Endothelial cell of umbilical vein (primary cell): ENCODE data around the gene DPYSL4. TPM values are rescaled to one million over a fixed set of nuclear protein-coding genes. Genes with fewer than 3 reads are reported as not detected.

Experiments
- BruUV-seq: library from RNA; stranded (reverse); fragments of 400-500 nt; replicated peaks from 2 replicates; lab custom pipeline; 2021; lab: Mats Ljungman, UMichigan
- CTCF ChIA-PET: fragments of 300-600, 350-600 bp; sonication (Branson Sonifier 250); formaldehyde crosslinking; loops from one replicate; lab custom pipeline; 2021; ENCODE audit warnings: antibody characterized with exemption, inconsistent platforms; lab: Charles Lee
- POLR2A ChIA-PET: fragments of 300-600, 350-600 bp; sonication (Branson Sonifier 250); formaldehyde crosslinking; loops from one replicate; lab custom pipeline; 2021; ENCODE audit warnings: antibody characterized with exemption, inconsistent platforms; lab: Charles Lee
- DNase-seq: peaks from one replicate; pipeline ENCODE4 v3.0.0-alpha.2; 2011; ENCODE audit warnings: low read depth, low spot score
- FAIRE-seq: peaks from 2 replicates; lab custom pipeline; 2011; peaks lifted over from hg19 to GRCh38; lab: Jason Lieb, UNC
- H2AFZ ChIP-seq: 2 replicates; pipeline ENCODE4 v1.6.0; 2012; ENCODE audit warnings: low read depth, low read length, control low read depth, inconsistent platforms
- H3K27ac ChIP-seq: 2 replicates; pipeline ENCODE4 v1.5.1; 2011; ENCODE audit warnings: low read depth, mild to moderate bottlenecking, control low read depth, low read length, moderate library complexity; ENCODE audit not compliant: insufficient read depth
- H3K27me3 ChIP-seq, 2 experiments: 2 replicates each; pipeline versions ENCODE4 v1.6.0 to v1.6.1; 2011; ENCODE audit warnings: low read length in 2 of 2, mixed read lengths in 1 of 2; ENCODE audit not compliant: control insufficient read depth in 2 of 2, insufficient read depth in 2 of 2
- H3K36me3 ChIP-seq, 2 experiments: 2 replicates in 1 of 2; 3 replicates in 1 of 2; pipeline ENCODE4 v1.5.1; 2011; ENCODE audit warnings: low read length in 2 of 2, mild to moderate bottlenecking in 1 of 2, moderate library complexity in 1 of 2; ENCODE audit not compliant: control insufficient read depth in 2 of 2, insufficient read depth in 2 of 2; ENCODE audit errors: extremely low read depth in 1 of 2
- H3K4me1 ChIP-seq: 3 replicates; pipeline ENCODE4 v1.5.1; 2011; ENCODE audit warnings: mild to moderate bottlenecking, low read length; ENCODE audit not compliant: control insufficient read depth, insufficient read depth; ENCODE audit errors: extremely low read depth
- H3K4me2 ChIP-seq: 2 replicates; pipeline ENCODE4 v1.6.1; 2011; ENCODE audit warnings: low read length, control low read depth, mixed read lengths; ENCODE audit not compliant: insufficient read depth
- H3K4me3 ChIP-seq, 3 experiments: fragments of 200-600 bp in 1 of 3; sonication (generic), shearing (Covaris generic) in 1 of 3; replicated peaks in 1 of 3; 2 replicates each; pipeline ENCODE4 v1.5.1; 2011 to 2016; ENCODE audit warnings: control low read depth in 3 of 3, low read length in 3 of 3, mild to moderate bottlenecking in 2 of 3, inconsistent platforms in 1 of 3, low read depth in 1 of 3, moderate library complexity in 1 of 3; ENCODE audit not compliant: insufficient read depth in 1 of 3
- H3K79me2 ChIP-seq: 2 replicates; pipeline ENCODE4 v1.6.0; 2012; ENCODE audit warnings: low read length, inconsistent platforms; ENCODE audit not compliant: control insufficient read depth, insufficient read depth
- H3K9ac ChIP-seq: replicated peaks from 2 replicates; pipeline ENCODE3; 2011; ENCODE audit warnings: low read length, control low read depth; ENCODE audit not compliant: insufficient read depth; ENCODE audit errors: extremely low read depth
- H3K9me1 ChIP-seq: replicated peaks from 3 replicates; pipeline ENCODE4 v1.6.0; 2011; ENCODE audit warnings: mild to moderate bottlenecking, low read length; ENCODE audit not compliant: control insufficient read depth, insufficient read depth; ENCODE audit errors: extremely low read depth
- H3K9me3 ChIP-seq: replicated peaks from 2 replicates; pipeline ENCODE4 v1.5.1; 2012; ENCODE audit warnings: low read length, inconsistent platforms; ENCODE audit not compliant: control insufficient read depth, insufficient read depth
- H4K20me1 ChIP-seq: replicated peaks from 2 replicates; pipeline ENCODE3; 2011; ENCODE audit warnings: mild to moderate bottlenecking, low read length; ENCODE audit not compliant: control insufficient read depth, insufficient read depth; ENCODE audit errors: extremely low read depth
- CTCF ChIP-seq, 2 donors: IDR thresholded peaks; 1 replicate in 1 of 2; 2 replicates in 1 of 2; pipeline ENCODE4 v1.5.1; 2011; ENCODE audit warnings: low read length in 2 of 2, mild to moderate bottlenecking in 2 of 2, moderate library complexity in 2 of 2, control low read depth in 1 of 2, inconsistent platforms in 1 of 2, low read depth in 1 of 2; ENCODE audit not compliant: insufficient read depth in 1 of 2; ENCODE audit errors: extremely low read depth in 1 of 2
- GATA2 ChIP-seq: IDR thresholded peaks from 2 replicates; pipeline ENCODE4 v1.7.0; 2011; ENCODE audit warnings: low read depth, mild to moderate bottlenecking, moderate library complexity, mixed read lengths, low read length; ENCODE audit not compliant: insufficient read length, insufficient read depth
- JUN ChIP-seq: IDR thresholded peaks from 2 replicates; pipeline ENCODE4 v1.6.1; 2011; ENCODE audit warnings: borderline replicate concordance, low read depth; ENCODE audit not compliant: insufficient read length, insufficient read depth
- POLR2A ChIP-seq: IDR thresholded peaks from 2 replicates; pipeline ENCODE4 v1.6.1; 2012; ENCODE audit warnings: low read depth, mild to moderate bottlenecking, control low read depth, low read length
- POLR2AphosphoS5 ChIP-seq: IDR thresholded peaks from 2 replicates; pipeline ENCODE4 v1.6.1; 2012; ENCODE audit warnings: low read depth, mild to moderate bottlenecking, control low read depth, low read length, moderate library complexity; ENCODE audit not compliant: insufficient read depth
- dilution Hi-C: fragments of 300-500 bp; cut with MboI; formaldehyde crosslinking; loops from one replicate; pipeline ENCODE4 v1.15.0; 2019; ENCODE audit warnings: low sequenced_read_pairs; ENCODE audit not compliant: extremely low pct_ligation_motif_present
- intact Hi-C: fragments of 100-400 bp; cut with micrococcal nuclease; formaldehyde crosslinking; loops from one replicate; pipeline ENCODE4 v1.10.0; 2022
- polyA plus RNA-seq, 4 experiments: library from polyadenylated mRNA; depleted of rRNA in 3 of 4; stranded (reverse) in 3 of 4; unstranded in 1 of 4; fragments of >200 nt; gene quantifications; 2 replicates each; pipeline versions ENCODE4 v1.2.1 to v1.2.3, GENCODE V29; 2011 to 2012; ENCODE audit warnings: missing spikeins in 1 of 4
- total RNA-seq: library from RNA; stranded (reverse); gene quantifications from 2 replicates; pipeline ENCODE4 v1.2.3, GENCODE V29; 2021

DPYSL4 gene
- total and polyA plus RNA-seq, 2 donors (not counting 3 experiments of a cell fraction or from before 2014, with no cell fraction given), result 27.1 to 60.0 TPM

DNA sequence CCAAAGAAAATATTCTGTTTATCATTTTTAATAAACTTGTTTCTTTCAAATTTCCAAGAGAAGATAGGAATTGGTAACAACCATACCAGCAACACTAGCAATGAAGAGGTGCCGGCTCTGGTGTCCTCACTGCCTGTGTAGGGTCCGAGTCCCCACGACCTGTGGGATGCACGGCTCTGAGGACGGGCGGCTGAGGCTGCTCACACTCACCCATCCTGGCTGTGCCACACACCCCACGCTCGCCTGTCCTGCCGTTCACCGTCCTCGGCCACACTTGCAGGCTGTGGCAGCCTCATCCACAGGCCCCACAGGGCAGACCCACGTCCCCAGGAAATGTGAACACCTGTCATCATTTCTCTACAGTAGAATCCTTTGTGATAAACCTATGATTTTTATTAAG, 48.2 kb upstream of the DPYSL4 start:
- dilution Hi-C loops, result no loop called here
- ChIA-PET CTCF (no interaction called here), POLR2A (no interaction called here)
- intact Hi-C loops, result no loop called here
- no peak for FAIRE-seq
- H3K36me3 ChIP-seq, result no peaks in the 10 kb centered on the region
- TF ChIP-seq JUN (no peak), GATA2 (no peak)
- no TSS peak for BruUV-seq
- H2AFZ ChIP-seq, result no peak overlapping the region
- no peaks in the 10 kb centered on the region for H3K9me3 ChIP-seq
- no peaks in the 10 kb centered on the region for H3K4me1 ChIP-seq
- H3K9me1 ChIP-seq, result no peaks in the 10 kb centered on the region
- no peak overlapping the region for H3K27ac ChIP-seq
- H3K79me2 ChIP-seq, result no peaks in the 10 kb centered on the region
- H4K20me1 ChIP-seq, result no peaks in the 10 kb centered on the region
- no peak overlapping the region for H3K9ac ChIP-seq
- DNase-seq, result no peak
- H3K4me3 ChIP-seq, result no peak overlapping the region
- H3K4me2 ChIP-seq, result no peak overlapping the region
- peaks cover 0 to 2% of the 10 kb centered on the region in 2 experiments for H3K27me3 ChIP-seq

GRCh38 chr10:132139526-132139925, 47.2 kb upstream of the DPYSL4 start:
- FAIRE-seq (no peak), DNase-seq (no peak)
- H3K4me2 ChIP-seq, result no peak overlapping the region
- peaks cover 0 to 2% of the 10 kb centered on the region in 2 experiments for H3K27me3 ChIP-seq
- no peaks in the 10 kb centered on the region for H3K9me3 ChIP-seq
- H2AFZ ChIP-seq, result no peak overlapping the region
- TF ChIP-seq JUN (no peak), CTCF (IDR thresholded peaks at IDR 0.05; ENCODE audit: extremely low read depth in 1 of 2, insufficient read depth in 1 of 2, low read depth in 1 of 2, low read length in 2 of 2) (no peak), POLR2A (no peak), POLR2AphosphoS5 (no peak)
- H3K4me1 ChIP-seq, result no peaks in the 10 kb centered on the region
- no peak overlapping the region for H3K9ac ChIP-seq
- no peaks in the 10 kb centered on the region for H3K9me1 ChIP-seq
- no TSS peak for BruUV-seq
- H3K79me2 ChIP-seq, result no peaks in the 10 kb centered on the region
- no peaks in the 10 kb centered on the region for H4K20me1 ChIP-seq
- POLR2A ChIA-PET, result no interaction called here
- CTCF ChIA-PET, result no interaction called here
- no peak overlapping the region for H3K27ac ChIP-seq
- dilution Hi-C loops (no loop called here), intact Hi-C loops (no loop called here)
- H3K36me3 ChIP-seq, result no peaks in the 10 kb centered on the region
- no peak overlapping the region for H3K4me3 ChIP-seq
